Small intestine (tissue), 7 donors: ENCODE results near the gene TRAPPC10. TPM values are rescaled to one million over a fixed set of nuclear protein-coding genes. Genes with fewer than 3 reads are reported as not detected.

Experiments used
- DNase-seq, 2 donors: peaks; one replicate each; pipeline versions ENCODE4 v3.0.0 to v3.0.0-alpha.2; 2013
- FAIRE-seq: peaks from 2 replicates; lab custom pipeline; 2012; peaks lifted over from hg19 to GRCh38; lab: Jason Lieb, UNC
- H3K27ac ChIP-seq, 3 donors: one replicate each; pipeline ENCODE4 v1.5.1; 2013; ENCODE audit warnings: low read length in 2 of 3, mild to moderate bottlenecking in 2 of 3, control low read depth in 1 of 3, inconsistent platforms in 1 of 3, low read depth in 1 of 3, moderate library complexity in 1 of 3
- H3K27me3 ChIP-seq, 3 donors: one replicate each; pipeline ENCODE4 v1.6.1; 2013; ENCODE audit warnings: low read length in 3 of 3, inconsistent platforms in 1 of 3; ENCODE audit not compliant: control insufficient read depth in 3 of 3, insufficient read depth in 3 of 3
- H3K36me3 ChIP-seq, 3 donors: one replicate each; pipeline ENCODE4 v1.6.1; 2013; ENCODE audit warnings: low read length in 3 of 3, inconsistent platforms in 1 of 3, low read depth in 1 of 3, mild to moderate bottlenecking in 1 of 3, moderate library complexity in 1 of 3; ENCODE audit not compliant: control insufficient read depth in 3 of 3, insufficient read depth in 2 of 3
- H3K4me1 ChIP-seq, 3 donors: one replicate each; pipeline ENCODE4 v1.6.1; 2013; ENCODE audit warnings: low read length in 2 of 3, inconsistent platforms in 1 of 3, low read depth in 1 of 3, mild to moderate bottlenecking in 1 of 3, moderate library complexity in 1 of 3; ENCODE audit not compliant: control insufficient read depth in 3 of 3, insufficient read depth in 2 of 3
- H3K4me3 ChIP-seq, 3 donors: one replicate each; pipeline ENCODE4 v1.5.1; 2013; ENCODE audit warnings: low read length in 3 of 3, control low read depth in 1 of 3, inconsistent platforms in 1 of 3, low read depth in 1 of 3, mild to moderate bottlenecking in 1 of 3, moderate library complexity in 1 of 3
- H3K9me3 ChIP-seq, 2 donors: one replicate each; pipeline ENCODE4 v1.6.1; 2013; ENCODE audit warnings: low read depth in 1 of 2, low read length in 1 of 2; ENCODE audit not compliant: control insufficient read depth in 2 of 2, insufficient read depth in 1 of 2
- WGBS, 3 donors: extraction: QIAGEN DNeasy Blood & Tissue Kit; methylation state at CpG; one replicate each; pipeline ENCODE4 v1.1.7; 2013; 5-methylcytosine and 5-hydroxymethylcytosine counted together
- polyA plus RNA-seq, 4 donors: library from polyadenylated mRNA; stranded (reverse) in 3 of 4; unstranded in 1 of 4; fragments of 200-250 nt in 3 of 4; fragments of 120-200 nt in 1 of 4; gene quantifications; one replicate each; pipeline versions ENCODE4 v1.2.1 to v1.2.3, GENCODE V29; 2013
- donor health status: healthy with polysubstance abuse.
- donor health status: control.
- donor health status: control.
- donor health status: Bipolar disorder and iron deficiency.
- donor health status: healthy.

TRAPPC10 gene
- polyA plus RNA-seq, 4 donors, result 8.4 to 35.4 (median 11.3) TPM

- no peak for FAIRE-seq
- DNase-seq, result no peak
- peaks cover 0 to 7% (median 0%) of the 10 kb centered on the region in 3 donors for H3K4me1 ChIP-seq
Measured at GRCh38 chr21:44078411-44078981, 66.4 kb downstream of the TRAPPC10 start.

DNA sequence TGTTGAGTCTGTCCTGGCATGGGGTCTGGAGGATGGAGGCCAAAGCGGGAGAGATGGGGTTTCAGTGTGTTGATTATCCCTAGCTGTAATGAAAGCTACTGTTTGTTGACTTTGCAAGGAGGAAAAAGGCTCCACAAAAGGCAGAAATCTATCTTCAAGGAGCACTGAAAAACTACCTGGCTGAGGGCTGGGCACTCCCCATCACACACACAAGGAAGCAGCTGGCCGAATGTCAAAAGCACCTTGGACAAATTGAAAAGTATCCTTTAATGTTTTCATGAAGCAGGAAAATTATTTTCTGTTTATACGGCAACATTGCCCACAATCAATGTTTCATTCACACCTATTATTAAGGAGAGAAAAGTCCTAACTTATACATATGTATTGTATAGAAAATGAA is 67.3 kb downstream of the TRAPPC10 start:
- Histone ChIP-seq H3K9me3 (no peaks in the 10 kb centered on the region), H3K36me3 (peaks cover 16 to 64% (median 19%) of the 10 kb centered on the region in 3 donors), H3K27ac (no peak overlapping the region), H3K4me1 (peaks cover 0 to 14% (median under 1%) of the 10 kb centered on the region in 3 donors), H3K27me3 (no peaks in the 10 kb centered on the region), H3K4me3 (no peak overlapping the region)
- DNase-seq (no peak), FAIRE-seq (no peak)
- WGBS, 3 donors, result 85 to 94% (median 91%) methylated on average over 3 of the region's 3 CpGs

More at GRCh38 chr21:44078411-44078981, 66.4 kb downstream of the TRAPPC10 start:
- H3K36me3 ChIP-seq, result peaks cover 14 to 63% (median 22%) of the 10 kb centered on the region in 3 donors
- 90 to 94% (median 90%) methylated on average over 5 of the region's 5 CpGs for WGBS, 3 donors
- H3K4me3 ChIP-seq, result no peak overlapping the region
- H3K27me3 ChIP-seq, result no peaks in the 10 kb centered on the region
- no peak overlapping the region for H3K27ac ChIP-seq
- H3K9me3 ChIP-seq, result no peaks in the 10 kb centered on the region

GRCh38 chr21:44079846-44080245 is 67.7 kb downstream of the TRAPPC10 start:
- no peaks in the 10 kb centered on the region for H3K27me3 ChIP-seq
- FAIRE-seq (no peak), DNase-seq (no peak)
- H3K36me3 ChIP-seq, result peaks cover 16 to 66% (median 21%) of the 10 kb centered on the region in 3 donors
- H3K27ac ChIP-seq, result no peak overlapping the region
- peaks cover 0 to 14% (median 2%) of the 10 kb centered on the region in 3 donors for H3K4me1 ChIP-seq
- no peak overlapping the region for H3K4me3 ChIP-seq
- WGBS, 3 donors, result 93 to 94% (median 93%) methylated on average over 7 of the region's 7 CpGs
- H3K9me3 ChIP-seq, result no peaks in the 10 kb centered on the region

DNA sequence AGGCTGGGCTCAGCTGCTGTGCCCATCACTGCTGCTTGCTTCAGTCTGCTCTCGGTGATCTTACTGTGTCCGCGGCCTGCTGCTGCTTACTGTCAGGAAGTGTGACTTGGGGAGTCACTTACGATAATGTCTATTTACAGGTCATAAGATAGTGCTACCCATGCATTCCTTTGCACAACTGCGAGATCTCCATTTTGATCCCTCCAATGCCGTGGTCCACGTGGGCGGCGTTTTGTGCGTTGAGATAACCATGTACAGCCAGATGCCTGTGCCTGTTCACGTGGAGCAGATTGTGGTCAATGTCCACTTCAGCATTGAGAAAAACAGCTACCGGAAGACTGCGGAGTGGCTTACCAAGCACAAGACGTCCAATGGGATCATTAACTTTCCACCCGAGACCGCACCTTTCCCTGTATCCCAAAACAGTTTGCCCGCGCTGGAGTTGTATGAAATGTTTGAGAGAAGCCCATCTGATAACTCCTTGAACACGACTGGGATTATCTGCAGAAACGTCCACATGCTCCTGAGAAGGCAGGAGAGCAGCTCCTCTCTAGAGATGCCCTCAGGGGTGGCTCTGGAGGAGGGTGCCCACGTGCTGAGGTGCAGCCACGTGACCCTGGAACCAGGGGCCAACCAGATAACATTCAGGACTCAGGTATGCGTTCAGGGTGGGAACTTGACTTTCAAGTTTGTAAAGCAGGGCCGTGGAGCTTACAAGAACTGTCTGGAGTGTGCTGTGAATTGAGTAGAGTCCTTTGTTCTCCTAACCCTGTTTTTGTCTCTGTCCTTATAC is 70.7 kb downstream of the TRAPPC10 start:
- FAIRE-seq (no peak), DNase-seq (peak; percentile 34 to 70)
- WGBS, 3 donors, result 66 to 77% (median 73%) methylated on average over 24 of the region's 24 CpGs
- Histone ChIP-seq H3K4me1 (peaks cover 2 to 23% (median 8%) of the 10 kb centered on the region in 3 donors), H3K27ac (peak overlapping the region; percentile 36 to 80 (median 77)), H3K9me3 (no peaks in the 10 kb centered on the region), H3K4me3 (peak overlapping the region in 1 of 3 donors; percentile 1), H3K27me3 (no peaks in the 10 kb centered on the region), H3K36me3 (peaks cover 16 to 79% (median 27%) of the 10 kb centered on the region in 3 donors)

GRCh38 chr21:44083631-44084291 is 71.7 kb downstream of the TRAPPC10 start:
- Histone ChIP-seq H3K27ac (peak overlapping the region; percentile 69 to 82 (median 77)), H3K36me3 (peaks cover 12 to 84% (median 22%) of the 10 kb centered on the region in 3 donors), H3K4me1 (peaks cover 2 to 32% (median 11%) of the 10 kb centered on the region in 3 donors), H3K27me3 (no peaks in the 10 kb centered on the region), H3K9me3 (no peaks in the 10 kb centered on the region), H3K4me3 (peak overlapping the region in 1 of 3 donors; percentile 1)
- DNase-seq (peak in 1 of 2 donors; percentile 46), FAIRE-seq (no peak)
- 55 to 81% (median 73%) methylated on average over 16 of the region's 16 CpGs for WGBS, 3 donors

DNA sequence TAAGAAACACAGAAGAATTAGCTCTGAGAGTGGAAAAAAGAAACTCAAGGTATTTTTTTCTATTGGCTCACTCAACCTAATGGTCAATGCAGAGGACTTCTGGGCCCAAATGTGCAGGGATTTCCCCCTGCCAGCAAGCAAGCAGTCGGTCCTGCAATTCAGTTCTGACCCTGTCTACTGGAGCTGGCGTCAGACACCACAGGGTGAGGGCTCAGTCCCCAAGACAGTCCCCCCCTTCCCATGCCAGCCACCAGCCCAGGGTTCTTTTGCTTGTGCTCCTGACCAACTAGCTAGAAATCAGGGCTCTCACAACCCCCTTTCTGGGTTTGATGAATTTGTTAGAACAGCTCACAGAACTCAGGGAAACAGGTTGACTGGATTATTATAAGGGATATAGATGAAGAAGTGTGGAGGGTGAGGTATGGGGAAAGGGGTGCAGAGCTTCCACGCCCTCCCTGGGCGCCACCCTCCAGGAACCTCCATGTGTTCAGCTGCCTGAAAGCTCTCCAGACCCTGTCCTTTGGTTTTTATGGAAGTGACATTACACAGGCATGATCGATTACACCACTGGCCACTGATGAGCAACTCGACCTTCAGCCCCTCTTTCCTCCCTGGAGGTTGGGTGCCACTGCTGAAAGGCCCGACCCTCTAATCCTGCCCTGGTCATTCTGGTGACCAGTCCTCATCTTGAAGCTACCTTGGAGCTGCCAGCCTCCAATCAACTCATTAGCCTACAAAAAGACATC is 72.6 kb downstream of the TRAPPC10 start:
- no peaks in the 10 kb centered on the region for H3K27me3 ChIP-seq

DNA sequence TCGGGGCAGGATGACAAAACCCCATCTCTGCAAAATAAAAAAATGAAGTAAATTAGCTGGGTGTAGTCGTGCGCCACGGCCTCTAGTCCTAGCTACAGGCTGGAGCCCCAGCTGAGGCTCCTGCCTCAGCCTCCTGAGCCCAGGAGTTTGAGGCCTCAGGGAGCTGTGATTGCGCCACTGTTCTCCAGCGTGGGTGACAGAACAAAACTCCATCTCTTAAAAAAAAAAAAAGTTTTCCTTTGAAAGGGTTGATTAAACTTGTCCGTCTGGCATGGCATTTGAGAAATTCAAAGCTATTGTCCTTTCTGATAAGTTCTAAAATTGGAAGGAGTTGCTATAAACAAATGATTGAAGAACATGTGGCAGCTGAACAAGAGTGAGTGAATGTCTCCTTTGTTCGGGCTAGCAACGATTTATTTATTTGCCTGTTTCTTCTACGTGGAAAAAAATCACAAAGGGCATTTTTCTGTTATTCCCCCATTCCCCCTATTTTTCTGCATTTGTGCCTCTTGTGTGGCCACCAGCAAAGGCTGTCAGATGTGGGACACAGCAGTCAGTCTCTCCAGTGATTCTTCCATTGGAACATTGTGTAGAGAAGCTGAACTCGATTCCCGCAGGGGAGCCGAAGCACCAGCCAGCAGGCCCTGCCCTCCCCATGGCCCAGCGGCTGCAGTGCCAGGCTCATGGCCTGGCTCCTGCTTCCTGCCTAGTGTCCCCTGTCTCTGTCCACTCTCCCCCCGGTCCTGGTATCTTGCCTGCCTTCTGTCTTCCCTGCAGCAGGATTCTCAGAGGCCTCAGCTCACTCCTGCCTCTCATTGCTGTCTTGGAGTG is 73.6 kb downstream of the TRAPPC10 start:
- peaks cover 2 to 48% (median 15%) of the 10 kb centered on the region in 3 donors for H3K4me1 ChIP-seq
- H3K27me3 ChIP-seq, result no peaks in the 10 kb centered on the region
- WGBS, 3 donors, result 75 to 78% (median 77%) methylated on average over 15 of the region's 15 CpGs
- no peaks in the 10 kb centered on the region for H3K9me3 ChIP-seq
- peak overlapping the region in 2 of 3 donors; percentile 48 to 91 for H3K27ac ChIP-seq
- DNase-seq (no peak), FAIRE-seq (no peak)
- H3K36me3 ChIP-seq, result peaks cover 5 to 84% (median 19%) of the 10 kb centered on the region in 3 donors
- H3K4me3 ChIP-seq, result no peak overlapping the region

More for the DNA sequence above, 72.6 kb downstream of the TRAPPC10 start:
- peak overlapping the region; percentile 69 to 86 (median 77) for H3K27ac ChIP-seq
- no peaks in the 10 kb centered on the region for H3K9me3 ChIP-seq
- no peak for DNase-seq
- peaks cover 8 to 82% (median 22%) of the 10 kb centered on the region in 3 donors for H3K36me3 ChIP-seq
- H3K4me3 ChIP-seq, result no peak overlapping the region
- FAIRE-seq, result no peak
- peaks cover 2 to 37% (median 11%) of the 10 kb centered on the region in 3 donors for H3K4me1 ChIP-seq
- WGBS, 3 donors, result 78 to 88% (median 80%) methylated on average over 7 of the region's 7 CpGs
